WTC11 (cell line): ENCODE results near the gene AVEN. TPM values are rescaled to one million over a fixed set of nuclear protein-coding genes. Genes with fewer than 3 reads are reported as not detected.

ENCODE experiments used
- ATAC-seq: fragments of 200-7000 bp; cut with Tn5 transposase; 2 replicates; pipeline ENCODE4 v1.10.0; 2021; ENCODE audit warnings: mild to moderate bottlenecking, moderate library complexity
- CTCF ChIA-PET: fragments of 300-600 bp; sonication (Branson Sonifier 250); formaldehyde crosslinking; loops from one replicate; lab custom pipeline; 2021; ENCODE audit warnings: antibody characterized with exemption; lab: Charles Lee
- POLR2A ChIA-PET: fragments of 350-600 bp; sonication (Branson Sonifier 250); formaldehyde crosslinking; loops from one replicate; lab custom pipeline; 2021; ENCODE audit warnings: antibody characterized with exemption; lab: Charles Lee
- DNase-seq: peaks from one replicate; pipeline ENCODE4 v3.0.0; 2021; ENCODE audit warnings: low spot score
- H3K27ac Mint-ChIP-seq: 2 replicates; pipeline ENCODE4 v1.8.0; 2021; ENCODE audit warnings: mixed read lengths
- H3K27me3 Mint-ChIP-seq: 2 replicates; pipeline ENCODE4 v1.8.0; 2021; ENCODE audit warnings: low read depth, mild to moderate bottlenecking, moderate library complexity, mixed read lengths
- H3K36me3 Mint-ChIP-seq: 2 replicates; pipeline ENCODE4 v1.8.0; 2021; ENCODE audit warnings: mixed read lengths
- H3K4me1 Mint-ChIP-seq: 2 replicates; pipeline ENCODE4 v1.8.0; 2022; ENCODE audit warnings: mixed read lengths
- H3K4me3 Mint-ChIP-seq: 2 replicates; pipeline ENCODE4 v1.8.0; 2021; ENCODE audit warnings: mild to moderate bottlenecking, moderate library complexity, mixed read lengths
- H3K9me3 Mint-ChIP-seq: 2 replicates; pipeline ENCODE4 v1.8.0; 2021; ENCODE audit warnings: mixed read lengths
- ATF3 ChIP-seq: sonication (generic); formaldehyde crosslinking; conservative IDR thresholded peaks from 2 replicates; pipeline ENCODE4 v1.8.1; 2022; ENCODE audit warnings: mild to moderate bottlenecking, missing genetic modification reagents
- CDX4 ChIP-seq: fragments of 250-450 bp; sonication (Bioruptor Pico); IDR thresholded peaks from 2 replicates; pipeline ENCODE4 v1.9.0; 2021; ENCODE audit warnings: moderate library complexity, mild to moderate bottlenecking, inconsistent platforms, borderline replicate concordance
- E2F1 ChIP-seq: sonication (generic); formaldehyde crosslinking; IDR thresholded peaks from 2 replicates; pipeline ENCODE4 v1.8.0; 2022; ENCODE audit warnings: mild to moderate bottlenecking, missing genetic modification reagents
- ESRRA ChIP-seq: sonication (generic); formaldehyde crosslinking; IDR thresholded peaks from 2 replicates; pipeline ENCODE4 v1.8.1; 2022; ENCODE audit warnings: mild to moderate bottlenecking, missing genetic modification reagents, borderline replicate concordance
- FOXP4 ChIP-seq: sonication (generic); formaldehyde crosslinking; IDR thresholded peaks from 2 replicates; pipeline ENCODE4 v1.8.0; 2022; ENCODE audit warnings: mild to moderate bottlenecking, missing genetic modification reagents
- KAT7 ChIP-seq: sonication (generic); formaldehyde crosslinking; IDR thresholded peaks from 2 replicates; pipeline ENCODE4 v1.8.1; 2023; ENCODE audit warnings: missing genetic modification reagents, mild to moderate bottlenecking, borderline replicate concordance
- NR2C2 ChIP-seq: sonication (generic); formaldehyde crosslinking; IDR thresholded peaks from 2 replicates; pipeline ENCODE4 v1.8.0; 2022; ENCODE audit warnings: mild to moderate bottlenecking, missing genetic modification reagents
- SMAD3 ChIP-seq: sonication (generic); formaldehyde crosslinking; IDR thresholded peaks from 2 replicates; pipeline ENCODE4 v1.8.0; 2022; ENCODE audit warnings: missing genetic modification reagents, mild to moderate bottlenecking, borderline replicate concordance
- TEAD4 ChIP-seq: sonication (generic); formaldehyde crosslinking; IDR thresholded peaks from 2 replicates; pipeline ENCODE4 v1.8.0; 2022; ENCODE audit warnings: mild to moderate bottlenecking, missing genetic modification reagents
- ZNF138 ChIP-seq: sonication (generic); formaldehyde crosslinking; conservative IDR thresholded peaks from 2 replicates; pipeline ENCODE4 v1.8.1; 2022; ENCODE audit warnings: mild to moderate bottlenecking, moderate library complexity, missing genetic modification reagents
- ZNF281 ChIP-seq: sonication (generic); formaldehyde crosslinking; IDR thresholded peaks from 2 replicates; pipeline ENCODE4 v1.8.0; 2023; ENCODE audit warnings: mild to moderate bottlenecking, missing genetic modification reagents
- ZNF425 ChIP-seq: fragments of 250-450 bp; sonication (Bioruptor Pico); conservative IDR thresholded peaks from 2 replicates; pipeline ENCODE4 v1.9.0; 2021; ENCODE audit warnings: mild to moderate bottlenecking
- total RNA-seq: library from RNA; stranded (reverse); gene quantifications from 3 replicates; pipeline ENCODE4 v1.2.3, GENCODE V29; 2021
- TF ChIP-seq, protein P1 (sequence below): sonication (generic); formaldehyde crosslinking; IDR thresholded peaks from 2 replicates; pipeline ENCODE4 v1.8.1; 2023; ENCODE audit warnings: mild to moderate bottlenecking, moderate library complexity, missing genetic modification reagents
- TF ChIP-seq, protein P2 (sequence below): fragments of 250-450 bp; sonication (Bioruptor Pico); IDR thresholded peaks from 2 replicates; pipeline ENCODE4 v1.9.0; 2021; ENCODE audit warnings: mild to moderate bottlenecking, borderline replicate concordance
- TF ChIP-seq, protein P3 (sequence below): sonication (generic); formaldehyde crosslinking; IDR thresholded peaks from 2 replicates; pipeline ENCODE4 v1.8.1; 2022; ENCODE audit warnings: mild to moderate bottlenecking, moderate library complexity, missing genetic modification reagents
- TF ChIP-seq, protein P4 (sequence below): sonication (generic); formaldehyde crosslinking; IDR thresholded peaks from 2 replicates; pipeline ENCODE4 v1.8.1; 2023; ENCODE audit warnings: mild to moderate bottlenecking, missing genetic modification reagents, borderline replicate concordance

The AVEN gene
- total RNA-seq, 1 experiment from 2014 or later, result 12.4 TPM

GRCh38 chr15:34039790-34040113, 748 bp upstream of the AVEN start:
- Mint-ChIP-seq H3K27me3 (peaks cover 34% of the 10 kb centered on the region), H3K4me3 (peak overlapping the region; percentile 80), H3K4me1 (peaks cover 15% of the 10 kb centered on the region), H3K36me3 (no peaks in the 10 kb centered on the region), H3K9me3 (no peaks in the 10 kb centered on the region), H3K27ac (no peak overlapping the region)
- DNase-seq (no peak), ATAC-seq (no peak)
- ChIA-PET CTCF (interaction anchor here (0.5 to 1.5 kb wide), 2 partner anchors 170 to 545 kb away, joined by 4 read pairs; partner anchors contain the start of gene KATNBL1), POLR2A (no interaction called here)
- TF ChIP-seq KAT7 (CRISPR knock-in tag), result no peak
- TF ChIP-seq, protein P1, sequence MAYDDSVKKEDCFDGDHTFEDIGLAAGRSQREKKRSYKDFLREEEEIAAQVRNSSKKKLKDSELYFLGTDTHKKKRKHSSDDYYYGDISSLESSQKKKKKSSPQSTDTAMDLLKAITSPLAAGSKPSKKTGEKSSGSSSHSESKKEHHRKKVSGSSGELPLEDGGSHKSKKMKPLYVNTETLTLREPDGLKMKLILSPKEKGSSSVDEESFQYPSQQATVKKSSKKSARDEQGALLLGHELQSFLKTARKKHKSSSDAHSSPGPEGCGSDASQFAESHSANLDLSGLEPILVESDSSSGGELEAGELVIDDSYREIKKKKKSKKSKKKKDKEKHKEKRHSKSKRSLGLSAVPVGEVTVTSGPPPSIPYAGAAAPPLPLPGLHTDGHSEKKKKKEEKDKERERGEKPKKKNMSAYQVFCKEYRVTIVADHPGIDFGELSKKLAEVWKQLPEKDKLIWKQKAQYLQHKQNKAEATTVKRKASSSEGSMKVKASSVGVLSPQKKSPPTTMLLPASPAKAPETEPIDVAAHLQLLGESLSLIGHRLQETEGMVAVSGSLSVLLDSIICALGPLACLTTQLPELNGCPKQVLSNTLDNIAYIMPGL (CRISPR knock-in tag), result no peak
- no peak for TF ChIP-seq E2F1 (CRISPR knock-in tag)
- TF ChIP-seq ZNF138, result no peak
- TF ChIP-seq, protein P2, sequence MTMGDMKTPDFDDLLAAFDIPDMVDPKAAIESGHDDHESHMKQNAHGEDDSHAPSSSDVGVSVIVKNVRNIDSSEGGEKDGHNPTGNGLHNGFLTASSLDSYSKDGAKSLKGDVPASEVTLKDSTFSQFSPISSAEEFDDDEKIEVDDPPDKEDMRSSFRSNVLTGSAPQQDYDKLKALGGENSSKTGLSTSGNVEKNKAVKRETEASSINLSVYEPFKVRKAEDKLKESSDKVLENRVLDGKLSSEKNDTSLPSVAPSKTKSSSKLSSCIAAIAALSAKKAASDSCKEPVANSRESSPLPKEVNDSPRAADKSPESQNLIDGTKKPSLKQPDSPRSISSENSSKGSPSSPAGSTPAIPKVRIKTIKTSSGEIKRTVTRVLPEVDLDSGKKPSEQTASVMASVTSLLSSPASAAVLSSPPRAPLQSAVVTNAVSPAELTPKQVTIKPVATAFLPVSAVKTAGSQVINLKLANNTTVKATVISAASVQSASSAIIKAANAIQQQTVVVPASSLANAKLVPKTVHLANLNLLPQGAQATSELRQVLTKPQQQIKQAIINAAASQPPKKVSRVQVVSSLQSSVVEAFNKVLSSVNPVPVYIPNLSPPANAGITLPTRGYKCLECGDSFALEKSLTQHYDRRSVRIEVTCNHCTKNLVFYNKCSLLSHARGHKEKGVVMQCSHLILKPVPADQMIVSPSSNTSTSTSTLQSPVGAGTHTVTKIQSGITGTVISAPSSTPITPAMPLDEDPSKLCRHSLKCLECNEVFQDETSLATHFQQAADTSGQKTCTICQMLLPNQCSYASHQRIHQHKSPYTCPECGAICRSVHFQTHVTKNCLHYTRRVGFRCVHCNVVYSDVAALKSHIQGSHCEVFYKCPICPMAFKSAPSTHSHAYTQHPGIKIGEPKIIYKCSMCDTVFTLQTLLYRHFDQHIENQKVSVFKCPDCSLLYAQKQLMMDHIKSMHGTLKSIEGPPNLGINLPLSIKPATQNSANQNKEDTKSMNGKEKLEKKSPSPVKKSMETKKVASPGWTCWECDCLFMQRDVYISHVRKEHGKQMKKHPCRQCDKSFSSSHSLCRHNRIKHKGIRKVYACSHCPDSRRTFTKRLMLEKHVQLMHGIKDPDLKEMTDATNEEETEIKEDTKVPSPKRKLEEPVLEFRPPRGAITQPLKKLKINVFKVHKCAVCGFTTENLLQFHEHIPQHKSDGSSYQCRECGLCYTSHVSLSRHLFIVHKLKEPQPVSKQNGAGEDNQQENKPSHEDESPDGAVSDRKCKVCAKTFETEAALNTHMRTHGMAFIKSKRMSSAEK (CRISPR knock-in tag), result no peak
- TF ChIP-seq, protein P3, sequence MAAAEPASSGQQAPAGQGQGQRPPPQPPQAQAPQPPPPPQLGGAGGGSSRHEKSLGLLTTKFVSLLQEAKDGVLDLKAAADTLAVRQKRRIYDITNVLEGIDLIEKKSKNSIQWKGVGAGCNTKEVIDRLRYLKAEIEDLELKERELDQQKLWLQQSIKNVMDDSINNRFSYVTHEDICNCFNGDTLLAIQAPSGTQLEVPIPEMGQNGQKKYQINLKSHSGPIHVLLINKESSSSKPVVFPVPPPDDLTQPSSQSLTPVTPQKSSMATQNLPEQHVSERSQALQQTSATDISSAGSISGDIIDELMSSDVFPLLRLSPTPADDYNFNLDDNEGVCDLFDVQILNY (CRISPR knock-in tag), result no peak
- TF ChIP-seq, protein P4, sequence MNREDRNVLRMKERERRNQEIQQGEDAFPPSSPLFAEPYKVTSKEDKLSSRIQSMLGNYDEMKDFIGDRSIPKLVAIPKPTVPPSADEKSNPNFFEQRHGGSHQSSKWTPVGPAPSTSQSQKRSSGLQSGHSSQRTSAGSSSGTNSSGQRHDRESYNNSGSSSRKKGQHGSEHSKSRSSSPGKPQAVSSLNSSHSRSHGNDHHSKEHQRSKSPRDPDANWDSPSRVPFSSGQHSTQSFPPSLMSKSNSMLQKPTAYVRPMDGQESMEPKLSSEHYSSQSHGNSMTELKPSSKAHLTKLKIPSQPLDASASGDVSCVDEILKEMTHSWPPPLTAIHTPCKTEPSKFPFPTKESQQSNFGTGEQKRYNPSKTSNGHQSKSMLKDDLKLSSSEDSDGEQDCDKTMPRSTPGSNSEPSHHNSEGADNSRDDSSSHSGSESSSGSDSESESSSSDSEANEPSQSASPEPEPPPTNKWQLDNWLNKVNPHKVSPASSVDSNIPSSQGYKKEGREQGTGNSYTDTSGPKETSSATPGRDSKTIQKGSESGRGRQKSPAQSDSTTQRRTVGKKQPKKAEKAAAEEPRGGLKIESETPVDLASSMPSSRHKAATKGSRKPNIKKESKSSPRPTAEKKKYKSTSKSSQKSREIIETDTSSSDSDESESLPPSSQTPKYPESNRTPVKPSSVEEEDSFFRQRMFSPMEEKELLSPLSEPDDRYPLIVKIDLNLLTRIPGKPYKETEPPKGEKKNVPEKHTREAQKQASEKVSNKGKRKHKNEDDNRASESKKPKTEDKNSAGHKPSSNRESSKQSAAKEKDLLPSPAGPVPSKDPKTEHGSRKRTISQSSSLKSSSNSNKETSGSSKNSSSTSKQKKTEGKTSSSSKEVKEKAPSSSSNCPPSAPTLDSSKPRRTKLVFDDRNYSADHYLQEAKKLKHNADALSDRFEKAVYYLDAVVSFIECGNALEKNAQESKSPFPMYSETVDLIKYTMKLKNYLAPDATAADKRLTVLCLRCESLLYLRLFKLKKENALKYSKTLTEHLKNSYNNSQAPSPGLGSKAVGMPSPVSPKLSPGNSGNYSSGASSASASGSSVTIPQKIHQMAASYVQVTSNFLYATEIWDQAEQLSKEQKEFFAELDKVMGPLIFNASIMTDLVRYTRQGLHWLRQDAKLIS (CRISPR knock-in tag), result no peak
- TF ChIP-seq ATF3 (CRISPR knock-in tag), result no peak
- no peak for TF ChIP-seq TEAD4
- no peak for TF ChIP-seq NR2C2
- no peak for TF ChIP-seq ZNF425 (CRISPR knock-in tag)
- no peak for TF ChIP-seq FOXP4 (CRISPR knock-in tag)
- no peak for TF ChIP-seq ZNF281 (CRISPR knock-in tag)
- no peak for TF ChIP-seq SMAD3 (CRISPR knock-in tag)
- no peak for TF ChIP-seq CDX4 (CRISPR knock-in tag)
- no peak for TF ChIP-seq ESRRA
